Fibroblast of skin of left biceps (primary cell): Measurements from ENCODE around the gene AFF3.
"Not testable (repeated sequence)": the region's sequence is repeated elsewhere in the genome, so short reads cannot be mapped to it uniquely, and the experiment has no call there.

Source experiments
- DNase-seq, 2 experiments: peaks; one replicate each; pipeline ENCODE4 v3.0.0-alpha.2; 2013; ENCODE audit warnings: low read depth in 2 of 2

AFF3 gene

GRCh38 chr2:99961196-99961913 is 181.0 kb downstream of the AFF3 start:
- DNase-seq: no peak

DNA sequence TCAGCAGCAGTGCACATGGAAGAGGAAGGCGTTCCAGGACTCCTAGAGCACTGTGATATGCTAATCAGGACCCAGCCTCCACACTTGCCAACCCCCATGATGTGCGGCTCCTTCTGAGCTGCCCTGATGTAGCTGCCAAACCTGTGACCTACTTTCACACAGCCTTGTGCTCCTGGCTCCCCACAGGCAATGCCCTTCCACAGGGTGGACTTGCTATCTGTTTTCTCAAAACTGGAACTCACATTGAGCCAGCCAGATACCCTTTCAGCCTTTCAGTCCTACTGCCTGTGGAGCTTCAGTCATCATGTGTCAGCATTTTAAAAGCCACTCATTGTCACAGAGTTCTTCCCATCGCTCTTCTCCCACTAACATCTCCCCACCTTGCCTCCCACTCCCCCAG is 181.6 kb downstream of the AFF3 start:
- no peak for DNase-seq

- no peak for DNase-seq
Observed at GRCh38 chr2:99960291-99960690, 182.1 kb downstream of the AFF3 start.

- no peak for DNase-seq
Observed at GRCh38 chr2:99959261-99960014, 183.0 kb downstream of the AFF3 start.

GRCh38 chr2:99957332-99958133 is 184.9 kb downstream of the AFF3 start:
- DNase-seq: peak; percentile 10 to 15

DNA sequence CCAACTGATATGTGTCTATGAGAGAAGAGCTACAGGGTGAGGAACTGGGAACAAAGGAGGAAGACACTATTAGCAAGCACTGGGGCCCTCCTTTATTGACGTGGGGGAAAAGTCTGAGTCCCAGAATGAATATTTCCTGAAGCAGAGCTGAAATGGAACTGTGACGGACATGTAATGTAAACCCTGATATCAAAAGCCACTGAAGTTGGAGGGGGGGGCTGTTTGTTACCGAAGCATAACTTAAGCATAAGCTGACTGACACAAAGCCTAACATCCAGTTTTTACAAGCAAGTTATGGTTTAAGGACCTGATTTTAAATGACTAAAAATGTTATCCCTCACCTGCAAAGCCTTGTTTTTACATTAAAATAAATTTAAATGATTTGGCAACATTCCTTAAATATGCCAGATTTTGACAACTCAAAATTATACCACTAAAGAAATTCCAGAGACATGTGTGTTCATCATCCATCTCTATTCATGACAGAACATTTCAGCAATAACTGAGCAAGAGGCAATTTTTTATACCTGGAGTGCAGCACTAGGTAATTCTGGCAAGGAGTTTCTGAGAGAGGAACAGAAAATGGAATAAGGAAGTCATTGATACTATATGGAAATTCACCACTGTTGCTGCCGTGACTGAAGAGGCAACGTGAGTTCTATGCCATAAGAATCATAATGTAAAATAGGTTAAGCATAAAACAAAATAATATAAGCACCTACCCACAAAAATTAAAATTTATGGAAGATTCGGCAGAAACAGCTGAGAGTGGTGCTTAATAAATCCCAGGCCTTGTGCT is 186.0 kb downstream of the AFF3 start:
- no peak for DNase-seq

GRCh38 chr2:99953750-99954149 is 188.6 kb downstream of the AFF3 start:
- DNase-seq: no peak

DNA sequence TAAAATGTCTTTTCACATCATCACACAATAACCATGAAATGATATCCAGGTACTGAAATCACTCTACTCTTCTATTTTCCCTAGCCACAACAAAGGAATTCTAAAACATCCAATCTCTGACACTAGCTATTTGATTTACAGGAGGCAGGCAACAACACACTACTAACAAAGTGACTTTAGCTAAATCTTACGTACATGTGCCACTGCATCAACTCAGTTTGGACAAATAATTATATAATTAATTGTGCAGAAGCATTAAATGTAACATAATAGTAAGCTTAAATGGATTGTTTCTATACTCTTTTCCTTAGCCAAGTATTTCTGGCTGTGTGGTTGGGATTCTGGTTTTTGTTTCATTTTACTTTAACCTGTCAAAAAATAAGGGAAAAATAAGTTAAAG is 192.4 kb downstream of the AFF3 start:
- no peak for DNase-seq

GRCh38 chr2:99949530-99949929 is 192.9 kb downstream of the AFF3 start:
- DNase-seq: no peak

DNA sequence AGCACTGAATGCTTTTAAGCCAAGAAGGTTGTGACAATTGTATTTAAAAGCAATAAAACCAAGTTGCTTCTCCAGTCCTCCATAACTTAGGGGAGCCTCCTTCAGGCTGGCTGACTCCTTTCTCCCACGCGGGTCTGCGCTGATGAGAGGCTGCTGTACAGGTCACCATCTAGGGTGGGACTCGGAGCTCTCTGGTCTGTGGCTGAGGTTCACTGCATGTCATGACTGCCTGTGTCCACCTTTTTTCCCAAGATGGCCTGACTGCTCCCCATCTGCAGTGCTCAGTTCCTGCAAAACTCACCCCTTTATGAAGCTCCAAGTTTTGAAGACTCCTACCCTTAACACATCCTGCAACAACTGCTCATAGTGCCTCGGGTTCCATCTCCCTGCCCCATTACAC is 194.4 kb downstream of the AFF3 start:
- no peak for DNase-seq

DNA sequence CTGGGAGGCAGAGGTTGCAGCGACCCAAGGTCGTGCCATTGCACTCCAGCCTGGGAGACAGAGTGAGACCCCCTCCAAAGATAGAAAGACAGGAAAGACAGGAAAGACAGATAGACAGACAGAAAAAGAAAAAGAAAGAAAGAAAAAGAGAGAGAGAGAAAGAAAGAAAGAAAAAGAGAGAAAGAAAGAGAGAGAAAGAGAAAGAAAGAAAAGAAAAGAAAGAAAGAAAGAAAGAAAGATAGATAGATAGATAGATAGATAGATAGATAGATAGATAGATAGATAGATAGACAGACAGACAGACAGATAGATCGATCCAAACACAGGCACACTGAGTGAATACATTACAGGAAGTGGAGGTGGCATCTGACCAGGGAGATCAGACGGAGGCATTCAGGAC is 195.0 kb downstream of the AFF3 start:
- not testable (repeated sequence) for DNase-seq

GRCh38 chr2:99944019-99944418 is 198.4 kb downstream of the AFF3 start:
- DNase-seq: no peak

DNA sequence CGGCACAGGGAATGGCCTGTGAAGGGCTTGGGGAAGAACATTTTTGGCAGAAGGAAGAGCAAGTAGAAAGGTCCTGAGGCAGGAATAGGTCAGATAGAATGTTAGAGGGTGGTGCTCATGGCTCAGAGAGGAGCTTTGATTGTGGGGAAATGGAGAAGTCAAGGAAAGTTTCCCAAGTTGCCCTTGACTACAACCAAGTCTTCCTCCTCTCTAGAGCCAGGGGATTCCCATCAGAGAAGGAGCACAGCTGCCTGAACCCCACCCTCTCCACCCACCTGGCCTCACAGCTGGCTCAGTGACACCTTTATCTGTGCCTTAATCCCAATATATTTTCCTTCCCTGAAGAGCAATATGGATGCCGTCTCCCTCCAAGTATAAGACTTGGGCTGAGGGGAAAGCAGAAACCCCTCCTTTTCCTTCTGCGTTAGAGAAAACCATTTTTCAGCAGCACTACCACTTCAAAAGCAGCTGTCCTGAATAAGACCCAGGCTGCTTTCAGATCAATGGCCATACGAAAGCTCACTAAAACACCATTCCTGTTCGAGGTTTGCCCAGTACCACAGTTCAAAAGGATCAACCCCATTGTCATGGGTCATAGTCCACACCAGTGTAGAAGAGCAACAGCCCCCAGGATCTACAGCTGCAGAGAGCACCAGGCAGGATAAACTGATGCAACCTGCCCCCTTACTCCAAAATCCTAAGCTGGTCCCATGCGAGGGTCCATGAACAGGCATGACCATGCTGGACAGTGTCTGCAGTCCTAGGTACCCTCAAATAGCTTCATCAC is 199.6 kb downstream of the AFF3 start:
- no peak for DNase-seq

- DNase-seq: peak; percentile 24 to 26
Observed at GRCh38 chr2:99940963-99941362, 201.4 kb downstream of the AFF3 start.

DNA sequence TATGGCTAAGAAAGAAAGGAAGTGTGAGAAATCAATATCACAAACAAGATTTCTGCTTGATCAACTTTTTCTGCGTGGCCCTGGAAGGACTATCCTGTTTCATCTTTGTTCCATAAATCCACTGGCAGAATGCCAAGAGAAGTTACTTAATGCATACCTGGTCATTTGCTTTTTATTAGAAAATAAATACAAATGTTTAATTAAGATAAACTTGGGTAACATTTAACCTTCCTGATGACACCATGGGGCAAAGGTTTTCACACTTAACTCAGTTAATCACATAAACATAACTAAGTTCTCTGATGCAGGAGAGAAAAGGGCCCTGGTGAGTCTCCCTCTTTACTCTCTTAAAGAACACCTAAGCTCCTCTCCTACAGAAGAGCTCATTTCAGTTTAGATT is 203.3 kb downstream of the AFF3 start:
- no peak for DNase-seq

- DNase-seq: no peak
Observed at GRCh38 chr2:99938250-99938649, 204.1 kb downstream of the AFF3 start.

GRCh38 chr2:99936065-99936464 is 206.3 kb downstream of the AFF3 start:
- DNase-seq: no peak

- no peak for DNase-seq
Observed at GRCh38 chr2:99935662-99936061, 206.7 kb downstream of the AFF3 start.

DNA sequence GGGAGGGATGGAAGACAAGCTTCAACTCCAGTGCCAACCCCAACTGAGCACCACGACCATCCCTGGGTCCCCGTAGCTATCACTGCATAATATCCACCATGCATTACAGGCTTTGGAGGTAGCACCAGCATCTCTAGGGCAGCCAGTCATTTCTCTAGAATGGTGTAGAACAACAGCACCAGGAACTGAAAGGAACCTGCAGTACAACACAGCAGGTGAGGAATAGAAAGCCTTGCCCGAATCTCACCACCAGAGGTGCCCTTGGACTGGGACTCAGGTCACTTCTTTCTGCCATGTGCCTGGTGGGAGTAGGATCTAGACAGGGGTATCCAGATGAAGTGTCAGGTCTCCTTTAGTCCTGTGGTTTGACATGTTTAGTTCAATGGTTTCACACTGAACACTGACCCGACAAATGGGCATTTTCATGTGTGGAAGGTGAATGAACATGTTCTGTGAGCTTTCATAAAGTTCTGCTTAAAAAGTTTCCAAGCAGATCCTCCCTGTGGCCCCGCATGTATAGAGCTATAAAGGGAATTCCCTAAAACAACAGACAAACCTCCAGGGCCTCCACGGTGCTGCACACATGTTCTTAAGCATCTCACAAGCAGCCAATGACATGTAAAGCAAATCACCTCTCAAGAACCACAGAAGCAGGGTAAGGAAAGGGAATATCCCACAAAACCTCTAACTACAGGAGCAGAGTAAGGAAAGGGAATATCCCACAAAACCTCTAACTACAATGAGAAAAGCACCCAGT is 208.3 kb downstream of the AFF3 start:
- no peak for DNase-seq

DNA sequence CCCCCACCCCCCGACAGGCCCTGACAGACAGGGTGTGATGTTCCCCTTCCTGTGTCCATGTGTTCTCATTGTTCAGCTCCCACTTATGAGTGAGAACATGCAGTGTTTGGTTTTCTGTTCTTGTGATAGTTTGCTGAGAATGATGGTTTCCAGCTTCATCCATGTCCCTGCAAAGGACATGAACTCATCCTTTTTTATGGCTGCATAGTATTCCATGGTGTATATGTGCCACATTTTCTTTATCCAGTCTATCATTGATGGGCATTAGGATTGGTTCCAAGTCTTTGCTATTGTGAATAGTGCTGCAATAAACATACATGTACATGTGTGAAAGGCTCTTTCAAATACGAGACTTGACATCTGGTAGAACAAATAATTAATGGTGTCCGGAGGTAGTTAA is 208.9 kb downstream of the AFF3 start:
- not testable (repeated sequence) for DNase-seq
